K562 (cell line): ENCODE results near the gene BORCS8. TPM values are rescaled to one million over a fixed set of nuclear protein-coding genes. Genes with fewer than 3 reads are reported as not detected.

Experiments
- E4F1 ChIP-seq: fragments of 250-450 bp; sonication (Bioruptor Pico); IDR thresholded peaks from 2 replicates; pipeline ENCODE4 v1.5.0; 2021; ENCODE audit warnings: mild to moderate bottlenecking, borderline replicate concordance
- FIP1L1 ChIP-seq: fragments of 200-400 bp; formaldehyde crosslinking; IDR thresholded peaks from 2 replicates; pipeline ENCODE4 v1.6.1; 2018; ENCODE audit warnings: mild to moderate bottlenecking, low read depth, low read length; ENCODE audit not compliant: poor library complexity, severe bottlenecking
- HDAC1 ChIP-seq, 2 experiments: fragments of 450-650 bp; IDR thresholded peaks; 2 replicates each; pipeline ENCODE4 v1.6.1; 2016 to 2017; ENCODE audit warnings: inconsistent platforms in 1 of 2, mild to moderate bottlenecking in 1 of 2, moderate library complexity in 1 of 2
- KDM1A ChIP-seq, 2 experiments: fragments of 450-650 bp; IDR thresholded peaks; 2 replicates each; pipeline ENCODE4 v1.6.1; 2016; ENCODE audit warnings: mild to moderate bottlenecking in 2 of 2
- MEF2A ChIP-seq: IDR thresholded peaks from 2 replicates; pipeline ENCODE4 v1.6.1; 2011; ENCODE audit warnings: low read depth, mild to moderate bottlenecking, low read length, moderate library complexity; ENCODE audit not compliant: control insufficient read depth
- NCOA6 ChIP-seq: fragments of 450-650 bp; IDR thresholded peaks from 2 replicates; pipeline ENCODE4 v1.6.1; 2017; ENCODE audit warnings: mild to moderate bottlenecking
- PHB ChIP-seq: fragments of 250-450 bp; sonication (Bioruptor Pico); IDR thresholded peaks from 2 replicates; pipeline ENCODE4 v1.5.0; 2021
- SAFB ChIP-seq: fragments of 200-400 bp; formaldehyde crosslinking; IDR thresholded peaks from 2 replicates; pipeline ENCODE4 v1.6.1; 2017; ENCODE audit warnings: low read depth, low read length, borderline replicate concordance
- SMARCA5 ChIP-seq: fragments of 450-650 bp; IDR thresholded peaks from 2 replicates; pipeline ENCODE4 v1.6.1; 2016
- SRSF9 ChIP-seq: fragments of 200-400 bp; formaldehyde crosslinking; IDR thresholded peaks from 2 replicates; pipeline ENCODE4 v1.6.1; 2017; ENCODE audit warnings: low read depth, low read length, borderline replicate concordance
- TCF7L2 ChIP-seq: fragments of 150-350 bp; IDR thresholded peaks from 2 replicates; pipeline ENCODE4 v1.6.1; 2016; ENCODE audit warnings: low read depth, mild to moderate bottlenecking, low read length, moderate library complexity
- TRIM28 ChIP-seq: fragments of 450-650 bp; IDR thresholded peaks from 2 replicates; pipeline ENCODE4 v1.6.1; 2017
- ZFP30 ChIP-seq: fragments of 250-450 bp; sonication (Bioruptor Pico); IDR thresholded peaks from 2 replicates; pipeline ENCODE4 v1.8.0; 2022; ENCODE audit warnings: moderate library complexity, mild to moderate bottlenecking, inconsistent platforms, borderline replicate concordance
- ZFX ChIP-seq: sonication (generic); formaldehyde crosslinking; IDR thresholded peaks from 2 replicates; pipeline ENCODE4 v1.8.0; 2022; ENCODE audit warnings: mild to moderate bottlenecking, missing genetic modification reagents, moderate library complexity
- ZNF280B ChIP-seq: fragments of 250-450 bp; sonication (Bioruptor Pico); IDR thresholded peaks from 2 replicates; pipeline ENCODE4 v1.5.1; 2021; ENCODE audit warnings: mild to moderate bottlenecking
- ZNF347 ChIP-seq: fragments of 450-650 bp; formaldehyde crosslinking; IDR thresholded peaks from 2 replicates; pipeline ENCODE4 v1.4.0; 2020; ENCODE audit warnings: low read depth, mild to moderate bottlenecking, moderate library complexity
- ZNF445 ChIP-seq: fragments of 250-450 bp; sonication (Bioruptor Pico); IDR thresholded peaks from 2 replicates; pipeline ENCODE4 v1.4.0; 2020; ENCODE audit warnings: low read depth, mild to moderate bottlenecking, moderate library complexity
- ZNF717 ChIP-seq: fragments of 250-450 bp; sonication (Bioruptor Pico); IDR thresholded peaks from 2 replicates; pipeline ENCODE4 v1.5.0; 2021
- polyA plus RNA-seq, 8 experiments: library from polyadenylated mRNA; depleted of rRNA in 4 of 8; stranded (reverse) in 5 of 8; unstranded in 3 of 8; fragments of >200 nt; fragmentation: Nextera tagmentation in 2 of 8; fragmentation: Illumina TruSeq in 1 of 8; extraction: Ambion mirVana in 2 of 8; extraction: Trizol in 1 of 8; gene quantifications; 2 replicates each; pipeline versions ENCODE4 v1.2.1 to v1.2.3, GENCODE V29; 2011 to 2014; ENCODE audit warnings: inconsistent platforms in 1 of 8, missing spikeins in 1 of 8
- total RNA-seq, 7 experiments: library from RNA; depleted of rRNA in 6 of 7; stranded (reverse); fragments of >200 nt in 6 of 7; fragmentation: Illumina TruSeq in 2 of 7; extraction: Trizol in 2 of 7; gene quantifications; 2 replicates each; pipeline versions ENCODE4 v1.2.1 to v1.2.3, GENCODE V29; 2011 to 2021; ENCODE audit warnings: low replicate concordance in 1 of 7
- TF ChIP-seq, protein P1 (sequence below): sonication (generic); formaldehyde crosslinking; IDR thresholded peaks from 2 replicates; pipeline ENCODE4 v1.8.0; 2022; ENCODE audit warnings: mild to moderate bottlenecking, missing genetic modification reagents
- TF ChIP-seq, protein P2 (sequence below), 2 experiments: fragments of 450-650 bp; conservative IDR thresholded peaks; 2 replicates each; pipeline ENCODE4 v1.6.1; 2017; ENCODE audit warnings: mild to moderate bottlenecking in 2 of 2, moderate library complexity in 2 of 2
- TF ChIP-seq, protein P3 (sequence below): fragments of 450-650 bp; formaldehyde crosslinking; IDR thresholded peaks from 2 replicates; pipeline ENCODE4 v1.4.0; 2022; ENCODE audit warnings: missing genetic modification characterization

Gene BORCS8
- total and polyA plus RNA-seq, 9 of the 15 experiments (the other 6 are each of a cell fraction or from before 2014, with no cell fraction given) = 4.6 to 33.6 (median 16.3) TPM

DNA sequence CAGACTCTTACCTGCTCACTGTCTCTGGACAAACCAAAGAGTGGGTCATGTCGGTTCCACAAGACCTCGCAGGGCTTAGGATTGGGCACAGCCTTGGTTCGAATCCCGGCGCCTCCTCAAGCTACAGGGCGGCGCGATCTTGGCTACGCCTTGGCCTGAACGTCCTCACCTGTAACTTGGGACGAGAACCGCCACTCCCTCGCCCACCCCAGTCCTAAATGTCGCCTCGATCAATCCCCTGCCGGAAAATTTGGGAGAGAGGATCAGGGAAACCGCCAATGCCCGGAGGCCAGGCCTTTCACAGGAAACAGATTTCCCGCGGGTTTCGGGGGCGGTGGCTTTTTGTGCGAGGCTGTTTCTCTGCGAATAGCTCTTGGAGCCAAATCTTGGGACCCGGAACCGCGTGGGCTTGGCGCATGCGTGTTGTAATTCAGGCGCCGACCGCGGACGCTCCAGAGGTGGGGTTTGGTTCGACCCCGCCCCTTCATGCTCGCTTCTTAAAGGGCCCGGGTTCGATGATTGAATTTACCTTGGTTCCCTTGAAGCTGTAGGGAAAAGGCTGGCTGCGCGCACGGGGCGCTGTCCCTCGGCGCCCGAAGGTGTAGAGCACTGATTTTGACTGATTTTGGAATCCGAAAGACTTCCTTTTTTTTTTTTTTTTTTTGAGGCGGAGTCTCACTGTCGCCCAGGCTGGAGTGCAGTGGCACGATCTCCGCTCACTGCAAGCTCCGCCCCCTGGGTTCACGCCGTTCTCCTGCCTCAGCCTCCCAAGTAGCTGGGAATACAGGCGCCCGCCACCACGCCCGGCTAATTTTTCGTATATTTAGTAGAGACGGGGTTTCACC is 11.3 kb upstream of the BORCS8 start, which contains the start of gene NR2C2AP (continued):
- TF ChIP-seq, protein P1, sequence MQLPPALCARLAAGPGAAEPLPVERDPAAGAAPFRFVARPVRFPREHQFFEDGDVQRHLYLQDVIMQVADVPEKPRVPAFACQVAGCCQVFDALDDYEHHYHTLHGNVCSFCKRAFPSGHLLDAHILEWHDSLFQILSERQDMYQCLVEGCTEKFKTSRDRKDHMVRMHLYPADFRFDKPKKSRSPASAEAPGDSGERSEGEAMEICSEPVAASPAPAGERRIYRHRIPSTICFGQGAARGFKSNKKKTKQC (CRISPR knock-in tag) = 0 out of 2 replicates have a peak, but pooled peaks have one; percentile 45
- peak; percentile 43 for TF ChIP-seq ZFX (CRISPR knock-in tag)
- no peak for TF ChIP-seq ZNF445 (CRISPR knock-in tag)
- TF ChIP-seq PHB (CRISPR knock-in tag) = no peak
- TF ChIP-seq NCOA6 = no peak
- TF ChIP-seq ZNF280B = no peak
- TF ChIP-seq SMARCA5 = no peak
- TF ChIP-seq MEF2A = no peak
- no peak for TF ChIP-seq ZNF347 (CRISPR knock-in tag)
- TF ChIP-seq KDM1A (IDR thresholded peaks at IDR 0.05) = peak; percentile 72 to 79
- TF ChIP-seq SAFB = peak; percentile 67; the same call in 1 of the 2 replicates
- TF ChIP-seq HDAC1 (IDR thresholded peaks at IDR 0.05) = peak in 1 of 2 experiments; percentile 87; a peak in 2 of 4 replicates
- peak; percentile 51 for TF ChIP-seq FIP1L1
- TF ChIP-seq ZFP30 (CRISPR knock-in tag) = no peak
- no peak for TF ChIP-seq TCF7L2
- TF ChIP-seq, protein P2, sequence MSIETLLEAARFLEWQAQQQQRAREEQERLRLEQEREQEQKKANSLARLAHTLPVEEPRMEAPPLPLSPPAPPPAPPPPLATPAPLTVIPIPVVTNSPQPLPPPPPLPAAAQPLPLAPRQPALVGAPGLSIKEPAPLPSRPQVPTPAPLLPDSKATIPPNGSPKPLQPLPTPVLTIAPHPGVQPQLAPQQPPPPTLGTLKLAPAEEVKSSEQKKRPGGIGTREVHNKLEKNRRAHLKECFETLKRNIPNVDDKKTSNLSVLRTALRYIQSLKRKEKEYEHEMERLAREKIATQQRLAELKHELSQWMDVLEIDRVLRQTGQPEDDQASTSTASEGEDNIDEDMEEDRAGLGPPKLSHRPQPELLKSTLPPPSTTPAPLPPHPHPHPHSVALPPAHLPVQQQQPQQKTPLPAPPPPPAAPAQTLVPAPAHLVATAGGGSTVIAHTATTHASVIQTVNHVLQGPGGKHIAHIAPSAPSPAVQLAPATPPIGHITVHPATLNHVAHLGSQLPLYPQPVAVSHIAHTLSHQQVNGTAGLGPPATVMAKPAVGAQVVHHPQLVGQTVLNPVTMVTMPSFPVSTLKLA (conservative IDR thresholded peaks at IDR 0.05) = peak; percentile 83 to 94
- TF ChIP-seq SRSF9 = no peak
- no peak for TF ChIP-seq ZNF717 (CRISPR knock-in tag)
- TF ChIP-seq TRIM28 = peak; percentile 68; the same call in 1 of the 2 replicates
- TF ChIP-seq, protein P3, sequence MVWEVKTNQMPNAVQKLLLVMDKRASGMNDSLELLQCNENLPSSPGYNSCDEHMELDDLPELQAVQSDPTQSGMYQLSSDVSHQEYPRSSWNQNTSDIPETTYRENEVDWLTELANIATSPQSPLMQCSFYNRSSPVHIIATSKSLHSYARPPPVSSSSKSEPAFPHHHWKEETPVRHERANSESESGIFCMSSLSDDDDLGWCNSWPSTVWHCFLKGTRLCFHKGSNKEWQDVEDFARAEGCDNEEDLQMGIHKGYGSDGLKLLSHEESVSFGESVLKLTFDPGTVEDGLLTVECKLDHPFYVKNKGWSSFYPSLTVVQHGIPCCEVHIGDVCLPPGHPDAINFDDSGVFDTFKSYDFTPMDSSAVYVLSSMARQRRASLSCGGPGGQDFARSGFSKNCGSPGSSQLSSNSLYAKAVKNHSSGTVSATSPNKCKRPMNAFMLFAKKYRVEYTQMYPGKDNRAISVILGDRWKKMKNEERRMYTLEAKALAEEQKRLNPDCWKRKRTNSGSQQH (CRISPR knock-in tag) = no peak
- no peak for TF ChIP-seq E4F1 (CRISPR knock-in tag)
